T-cell (primary cell): Measurements from ENCODE around the gene HYDIN. TPM values are rescaled to one million over a fixed set of nuclear protein-coding genes. Genes with fewer than 3 reads are reported as not detected.

Source experiments
- ATAC-seq, 4 experiments: fragments of 200-7000 bp in 3 of 4; fragments of 150-1000 bp in 1 of 4; cut with Tn5 transposase; replicated peaks in 1 of 4; 1 replicate in 3 of 4; 2 replicates in 1 of 4; pipeline ENCODE4 v1.10.0; 2021; ENCODE audit warnings: moderate library complexity in 3 of 4, mild to moderate bottlenecking in 2 of 4, moderate number of reproducible peaks in 1 of 4
- CTCF ChIA-PET, 2 donors: fragments of 300-600 bp; sonication (Branson Sonifier 250); formaldehyde crosslinking; loops; one replicate each; lab custom pipeline; 2022; ENCODE audit warnings: antibody characterized with exemption in 2 of 2; lab: Charles Lee
- POLR2A ChIA-PET, 2 donors: fragments of 300-600 bp; sonication (Branson Sonifier 250); formaldehyde crosslinking; loops; one replicate each; lab custom pipeline; 2022; ENCODE audit warnings: antibody characterized with exemption in 2 of 2; lab: Charles Lee
- DNase-seq, 35 experiments: peaks; one replicate each; pipeline versions ENCODE4 v3.0.0 to v3.0.0-alpha.2; 2013 to 2023
- H3K27ac ChIP-seq: one replicate; pipeline ENCODE4 v1.5.1; 2013; ENCODE audit warnings: low read length
- H3K27me3 ChIP-seq, 2 experiments: replicated peaks in 1 of 2; 1 replicate in 1 of 2; 2 replicates in 1 of 2; pipeline versions ENCODE4 v1.6.1 to v1.7.0; 2013; ENCODE audit warnings: low read length in 1 of 2, mixed read lengths in 1 of 2; ENCODE audit not compliant: control insufficient read depth in 2 of 2, insufficient read depth in 2 of 2; ENCODE audit errors: extremely low read depth in 1 of 2
- H3K36me3 ChIP-seq, 2 donors: 1 replicate in 1 of 2; 2 replicates in 1 of 2; pipeline versions ENCODE4 v1.6.1 to v1.7.0; 2013; ENCODE audit warnings: low read length in 1 of 2; ENCODE audit not compliant: control insufficient read depth in 2 of 2, insufficient read depth in 1 of 2; ENCODE audit errors: extremely low read depth in 1 of 2
- H3K4me1 ChIP-seq, 2 experiments: 1 replicate in 1 of 2; 2 replicates in 1 of 2; pipeline versions ENCODE4 v1.6.1 to v1.7.0; 2013; ENCODE audit warnings: low read length in 2 of 2, mixed read lengths in 1 of 2; ENCODE audit not compliant: insufficient read depth in 2 of 2, control insufficient read depth in 1 of 2; ENCODE audit errors: extremely low read depth in 1 of 2
- H3K4me3 ChIP-seq, 2 donors: 1 replicate in 1 of 2; 2 replicates in 1 of 2; pipeline versions ENCODE4 v1.5.1 to v1.7.0; 2013; ENCODE audit warnings: mild to moderate bottlenecking in 2 of 2, low read length in 1 of 2, moderate library complexity in 1 of 2; ENCODE audit not compliant: control insufficient read depth in 1 of 2; ENCODE audit errors: extremely low read depth in 1 of 2
- H3K9me3 ChIP-seq: 2 replicates; pipeline ENCODE4 v1.7.0; 2013
- H3K27ac Mint-ChIP-seq, 2 donors: one replicate each; pipeline ENCODE4 v1.8.0; 2020 to 2021; ENCODE audit warnings: mild to moderate bottlenecking in 2 of 2, mixed read lengths in 2 of 2
- H3K27me3 Mint-ChIP-seq, 2 donors: one replicate each; pipeline ENCODE4 v1.8.0; 2021 to 2022; ENCODE audit warnings: mixed read lengths in 2 of 2
- H3K36me3 Mint-ChIP-seq: one replicate; pipeline ENCODE4 v1.8.0; 2021; ENCODE audit warnings: mixed read lengths
- H3K4me1 Mint-ChIP-seq, 3 donors: one replicate each; pipeline ENCODE4 v1.8.0; 2020 to 2022; ENCODE audit warnings: mixed read lengths in 3 of 3, mild to moderate bottlenecking in 1 of 3
- H3K4me3 Mint-ChIP-seq, 3 donors: one replicate each; pipeline ENCODE4 v1.8.0; 2020 to 2022; ENCODE audit warnings: mild to moderate bottlenecking in 3 of 3, mixed read lengths in 3 of 3, moderate library complexity in 3 of 3
- H3K9me3 Mint-ChIP-seq, 3 donors: one replicate each; pipeline ENCODE4 v1.8.0; 2020 to 2022; ENCODE audit warnings: mixed read lengths in 3 of 3
- WGBS: methylation state at CpG from one replicate; pipeline ENCODE4 v1.1.5; 2013; ENCODE audit warnings: missing lambda C conversion rate; ENCODE audit not compliant: insufficient coverage; 5-methylcytosine and 5-hydroxymethylcytosine counted together
- total RNA-seq, 35 experiments: library from RNA in 6 of 35; stranded (reverse) in 6 of 35; fragments of 120-200 nt in 1 of 35; gene quantifications; one replicate each; pipeline versions ENCODE4 v1.2.1 to v1.2.4 and lab custom pipeline; 2013 to 2026

HYDIN gene
- total RNA-seq, 5 donors from 2014 or later (not counting 1 experiment from before 2014, with no cell fraction given) = 0.41 to 1.2 (median 0.73) TPM; not detected in 2

DNA sequence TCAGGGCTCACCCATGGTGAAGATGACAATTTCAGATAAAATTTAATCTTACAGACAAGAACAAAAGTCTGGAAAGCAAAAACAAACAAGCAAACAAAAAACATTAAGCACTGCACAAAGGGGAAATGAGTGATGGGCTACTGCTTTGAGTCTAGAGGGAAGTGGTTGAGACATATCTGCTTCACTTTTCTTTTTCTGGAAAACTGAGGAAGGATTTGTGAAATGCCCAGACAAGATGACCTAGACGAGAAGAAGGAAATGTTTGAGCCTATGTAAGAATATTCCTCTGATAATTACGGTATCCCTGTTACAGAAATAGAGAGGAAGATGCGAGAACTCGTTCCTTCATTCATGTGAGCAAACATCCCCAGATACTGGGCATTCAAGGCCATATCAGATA, 11.5 kb upstream of the HYDIN start:
- Histone ChIP-seq H3K27me3 (no peaks in the 10 kb centered on the region), H3K4me3 (no peak overlapping the region), H3K36me3 (no peaks in the 10 kb centered on the region), H3K27ac (no peak overlapping the region), H3K9me3 (no peaks in the 10 kb centered on the region), H3K4me1 (no peaks in the 10 kb centered on the region)
- Mint-ChIP-seq H3K27ac (no peak overlapping the region), H3K9me3 (no peaks in the 10 kb centered on the region), H3K36me3 (no peaks in the 10 kb centered on the region), H3K4me3 (no peak overlapping the region), H3K27me3 (peaks cover 10% of the 10 kb centered on the region in 2 donors), H3K4me1 (no peaks in the 10 kb centered on the region)
- DNase-seq = no peak
- CTCF ChIA-PET = no interaction called here
- WGBS = no CpG with 5 or more reads among the region's 4 CpGs
- POLR2A ChIA-PET = no interaction called here
- no peak for ATAC-seq

DNA sequence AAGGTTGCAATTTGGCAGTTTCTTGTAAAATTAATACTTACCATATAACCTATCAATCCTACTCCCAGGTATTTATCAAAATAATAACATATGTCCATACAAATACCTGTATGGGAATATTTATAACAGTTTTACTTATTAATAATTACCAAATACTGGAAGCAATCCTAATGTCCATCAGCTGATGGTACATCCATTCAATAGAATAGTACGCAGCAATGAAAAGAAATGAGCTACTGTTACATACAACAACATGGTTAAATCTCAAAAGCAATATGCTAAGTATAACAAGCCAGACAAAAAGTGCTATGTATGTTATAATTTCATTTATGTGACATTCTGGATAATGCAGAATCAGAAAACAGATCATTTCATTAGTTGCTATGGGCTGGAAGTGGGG, 1.2 kb downstream of the HYDIN start:
- no peak for DNase-seq
- Histone ChIP-seq H3K4me1 (no peaks in the 10 kb centered on the region), H3K9me3 (no peaks in the 10 kb centered on the region), H3K36me3 (no peaks in the 10 kb centered on the region), H3K27ac (no peak overlapping the region), H3K27me3 (peaks cover 0 to 13% of the 10 kb centered on the region in 2 experiments), H3K4me3 (no peak overlapping the region)
- H3K4me1 Mint-ChIP-seq = no peaks in the 10 kb centered on the region
- H3K27ac Mint-ChIP-seq = no peak overlapping the region
- ChIA-PET POLR2A (no interaction called here), CTCF (no interaction called here)
- H3K27me3 Mint-ChIP-seq = peaks cover 38 to 45% of the 10 kb centered on the region in 2 donors
- WGBS = no CpG with 5 or more reads among the region's 1 CpG
- no peak overlapping the region for H3K4me3 Mint-ChIP-seq
- peaks cover 4% of the 10 kb centered on the region for H3K36me3 Mint-ChIP-seq
- no peak for ATAC-seq
- peaks cover 11 to 41% (median 28%) of the 10 kb centered on the region in 3 donors for H3K9me3 Mint-ChIP-seq

DNA sequence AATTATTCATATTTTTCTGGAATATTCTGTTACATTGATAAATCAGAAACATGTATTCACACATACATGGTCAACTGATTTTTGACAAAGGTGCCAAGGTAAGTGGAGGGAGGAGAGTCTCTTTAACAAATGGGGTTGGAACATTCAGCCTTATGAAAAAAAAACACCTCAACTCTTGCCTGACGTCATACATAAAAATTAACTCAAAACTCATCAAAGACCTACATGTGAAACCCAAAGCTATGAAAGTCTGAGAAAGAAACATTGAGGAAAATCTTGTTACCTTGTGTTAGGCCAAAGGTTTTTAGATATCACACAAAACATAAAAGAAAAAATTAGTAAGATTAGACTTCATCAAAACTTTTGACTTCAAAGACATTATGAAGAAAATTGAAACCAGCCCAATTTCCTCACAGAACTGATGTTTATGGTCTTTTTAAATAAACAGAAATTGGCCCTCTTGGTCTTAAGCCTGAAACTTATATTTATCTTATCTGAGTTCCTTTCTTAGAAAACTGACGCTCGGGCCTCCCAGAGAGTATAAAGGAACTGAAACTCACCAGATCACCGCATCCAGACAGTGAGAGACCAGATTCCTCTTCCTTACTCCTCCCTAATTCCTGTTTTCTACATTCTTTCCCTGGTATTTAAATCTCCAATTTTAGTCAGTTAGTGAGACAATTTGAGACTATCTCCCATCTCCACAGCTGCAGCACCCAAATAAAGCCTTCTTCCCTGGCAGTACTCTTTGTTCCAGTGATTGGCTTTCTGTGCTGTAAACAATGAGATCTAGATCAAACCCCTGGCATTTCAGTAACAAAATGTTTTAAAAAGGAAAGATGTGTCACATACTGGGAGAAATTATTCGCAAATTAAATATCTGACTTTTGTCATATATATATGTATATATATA, 4.0 kb downstream of the HYDIN start:
- Mint-ChIP-seq H3K4me1 (no peaks in the 10 kb centered on the region), H3K4me3 (no peak overlapping the region), H3K27ac (no peak overlapping the region), H3K9me3 (peaks cover 19 to 40% (median 28%) of the 10 kb centered on the region in 3 donors), H3K36me3 (peaks cover 4% of the 10 kb centered on the region), H3K27me3 (peaks cover 31 to 38% of the 10 kb centered on the region in 2 donors)
- WGBS = 33% methylated on average over 2 of the region's 5 CpGs
- Histone ChIP-seq H3K27me3 (peaks cover 0 to 13% of the 10 kb centered on the region in 2 experiments), H3K36me3 (no peaks in the 10 kb centered on the region), H3K4me3 (no peak overlapping the region), H3K27ac (no peak overlapping the region), H3K9me3 (no peaks in the 10 kb centered on the region), H3K4me1 (no peaks in the 10 kb centered on the region)
- ChIA-PET CTCF (no interaction called here), POLR2A (no interaction called here)
- DNase-seq (no peak), ATAC-seq (no peak)

DNA sequence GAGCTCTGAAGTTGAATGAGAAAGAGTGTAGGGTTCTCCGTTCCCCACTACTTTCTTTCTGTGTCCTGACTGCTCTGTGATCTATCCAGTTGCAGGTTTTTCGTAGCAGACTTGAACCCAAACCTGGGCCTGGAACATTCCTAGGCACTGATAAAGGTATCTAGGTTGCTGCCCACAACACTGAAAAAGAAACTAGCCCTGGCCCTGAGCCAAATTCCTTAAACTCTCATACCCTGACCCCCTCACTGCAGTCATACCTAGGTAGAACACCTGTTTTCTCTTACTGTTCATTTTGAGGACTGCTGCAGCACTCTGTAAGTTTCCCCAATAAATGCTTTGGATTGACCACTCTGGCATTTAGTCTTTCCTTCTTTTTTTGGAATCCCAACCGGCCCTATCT, 5.4 kb downstream of the HYDIN start:
- ChIA-PET POLR2A (no interaction called here), CTCF (no interaction called here)
- DNase-seq (no peak), ATAC-seq (no peak)
- H3K36me3 ChIP-seq = no peaks in the 10 kb centered on the region
- no peak overlapping the region for H3K4me3 ChIP-seq
- no peaks in the 10 kb centered on the region for H3K9me3 ChIP-seq
- H3K27ac ChIP-seq = no peak overlapping the region
- no peak overlapping the region for H3K4me3 Mint-ChIP-seq
- H3K9me3 Mint-ChIP-seq = peaks cover 12 to 40% (median 28%) of the 10 kb centered on the region in 3 donors
- H3K27me3 Mint-ChIP-seq = peaks cover 18 to 25% of the 10 kb centered on the region in 2 donors
- H3K4me1 ChIP-seq = no peaks in the 10 kb centered on the region
- H3K36me3 Mint-ChIP-seq = peaks cover 4% of the 10 kb centered on the region
- WGBS = 66% methylated on average over 2 of the region's 3 CpGs
- no peaks in the 10 kb centered on the region for H3K4me1 Mint-ChIP-seq
- H3K27ac Mint-ChIP-seq = no peak overlapping the region
- peaks cover 0 to 4% of the 10 kb centered on the region in 2 experiments for H3K27me3 ChIP-seq

DNA sequence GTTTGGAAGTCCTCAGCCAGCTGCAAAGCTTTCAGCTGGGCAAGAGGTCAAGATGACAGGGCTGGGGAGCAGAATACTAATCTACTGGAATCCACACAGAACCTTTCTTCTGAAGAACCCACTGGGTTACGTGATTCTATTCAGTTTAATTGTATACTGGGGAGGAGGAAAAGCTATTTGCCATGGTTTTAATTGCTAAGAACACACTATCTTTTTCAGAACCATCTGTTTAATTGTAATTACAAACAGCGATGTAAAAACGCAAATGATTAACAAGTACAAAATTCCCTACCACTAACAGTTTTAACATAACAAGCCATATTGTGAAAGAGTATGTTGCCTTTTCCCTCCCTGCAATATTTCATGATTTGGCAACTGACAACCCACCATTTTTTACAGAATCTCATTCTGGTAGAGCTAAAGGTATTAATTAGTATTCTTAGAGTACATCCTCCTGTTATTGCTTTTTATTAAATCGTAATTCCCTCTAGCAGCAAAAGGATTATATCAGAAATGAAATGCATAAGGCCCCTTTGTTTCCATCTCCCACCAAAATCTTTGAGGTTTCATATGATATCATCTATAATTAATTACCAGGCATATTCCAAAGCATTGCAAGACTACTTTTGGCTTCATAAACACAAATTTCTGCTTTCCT, 12.1 kb downstream of the HYDIN start:
- Mint-ChIP-seq H3K4me1 (no peaks in the 10 kb centered on the region), H3K36me3 (no peaks in the 10 kb centered on the region), H3K27me3 (peaks cover 7 to 19% of the 10 kb centered on the region in 2 donors), H3K4me3 (no peak overlapping the region), H3K27ac (no peak overlapping the region), H3K9me3 (peaks cover 7 to 9% (median 7%) of the 10 kb centered on the region in 3 donors)
- ChIA-PET POLR2A (interaction anchor here in 1 of 2 donors (0.5 kb wide), 1 partner anchor 11 kb away, joined by 3 read pairs; no protein-coding TSS in a partner anchor), CTCF (no interaction called here)
- Histone ChIP-seq H3K27ac (no peak overlapping the region), H3K9me3 (no peaks in the 10 kb centered on the region), H3K27me3 (no peaks in the 10 kb centered on the region), H3K4me3 (no peak overlapping the region), H3K4me1 (no peaks in the 10 kb centered on the region), H3K36me3 (no peaks in the 10 kb centered on the region)
- WGBS = no CpG with 5 or more reads among the region's 4 CpGs
- DNase-seq = no peak
- ATAC-seq = no peak

DNA sequence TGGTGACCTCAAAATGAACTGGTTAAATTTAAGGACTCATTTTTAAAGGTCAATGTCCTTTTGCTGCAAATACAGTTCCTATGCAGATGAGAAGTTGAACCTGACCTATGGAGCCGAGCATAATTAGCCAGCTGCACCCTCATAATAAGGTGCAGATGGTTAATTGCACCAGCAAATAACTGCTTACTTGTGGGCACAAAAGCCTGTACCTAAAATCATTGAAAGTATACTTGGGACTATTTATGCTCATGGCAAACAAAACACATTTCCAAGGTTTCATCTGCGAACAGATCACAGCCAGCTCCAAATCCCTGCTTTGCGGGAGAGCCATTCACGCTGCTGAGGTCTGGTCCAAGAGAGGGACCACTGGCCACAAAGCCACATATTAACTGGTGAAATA, 13.0 kb downstream of the HYDIN start:
- Histone ChIP-seq H3K4me1 (no peaks in the 10 kb centered on the region), H3K27me3 (no peaks in the 10 kb centered on the region), H3K27ac (no peak overlapping the region), H3K9me3 (no peaks in the 10 kb centered on the region), H3K4me3 (no peak overlapping the region), H3K36me3 (no peaks in the 10 kb centered on the region)
- CTCF ChIA-PET = no interaction called here
- DNase-seq = no peak
- H3K27ac Mint-ChIP-seq = no peak overlapping the region
- WGBS = 100% methylated on average over 2 of the region's 4 CpGs
- no peak for ATAC-seq
- H3K9me3 Mint-ChIP-seq = peaks cover 4 to 7% (median 7%) of the 10 kb centered on the region in 3 donors
- no peaks in the 10 kb centered on the region for H3K36me3 Mint-ChIP-seq
- H3K4me3 Mint-ChIP-seq = no peak overlapping the region
- peaks cover 7 to 15% of the 10 kb centered on the region in 2 donors for H3K27me3 Mint-ChIP-seq
- no peaks in the 10 kb centered on the region for H3K4me1 Mint-ChIP-seq
- POLR2A ChIA-PET = no interaction called here
